Breast epithelium (tissue), 4 donors: ENCODE measurements around the gene TXNL4A. TPM values are rescaled to one million over a fixed set of nuclear protein-coding genes. Genes with fewer than 3 reads are reported as not detected.

Source experiments
- DNase-seq, 2 donors: peaks; one replicate each; pipeline ENCODE4 v3.0.0-alpha.2; 2019; ENCODE audit warnings: low spot score in 2 of 2
- H3K27ac ChIP-seq, 2 donors: fragments of 200-600 bp; sonication (generic) in 1 of 2; one replicate each; pipeline ENCODE4 v1.5.1; 2016 to 2019; ENCODE audit warnings: mild to moderate bottlenecking in 1 of 2
- H3K27me3 ChIP-seq, 2 donors: fragments of 200-600 bp; sonication (generic) in 1 of 2; one replicate each; pipeline versions ENCODE4 v1.5.1 to v1.6.0; 2017 to 2019; ENCODE audit warnings: control low read depth in 1 of 2, mild to moderate bottlenecking in 1 of 2
- H3K36me3 ChIP-seq: fragments of 200-600 bp; one replicate; pipeline ENCODE4 v1.5.1; 2019
- H3K4me1 ChIP-seq, 2 donors: fragments of 200-600 bp; sonication (generic); one replicate each; pipeline ENCODE4 v1.5.1; 2016 to 2019; ENCODE audit warnings: control low read depth in 1 of 2
- H3K4me3 ChIP-seq, 3 donors: fragments of 200-600 bp; sonication (generic); 1 replicate in 2 of 3; 2 replicates in 1 of 3; pipeline ENCODE4 v1.5.1; 2016 to 2019; ENCODE audit warnings: mild to moderate bottlenecking in 3 of 3, moderate library complexity in 2 of 3
- H3K9me3 ChIP-seq, 2 donors: fragments of 200-600 bp; sonication (generic) in 1 of 2; one replicate each; pipeline ENCODE4 v1.5.1; 2016 to 2019; ENCODE audit warnings: control low read depth in 1 of 2
- CTCF ChIP-seq, 3 donors: fragments of 450-650 bp; IDR thresholded peaks; one replicate each; pipeline ENCODE4 v1.5.1; 2016 to 2017; ENCODE audit warnings: antibody characterized with exemption in 3 of 3, mild to moderate bottlenecking in 3 of 3, moderate library complexity in 3 of 3
- POLR2A ChIP-seq: fragments of 450-650 bp; IDR thresholded peaks from one replicate; pipeline ENCODE4 v1.6.1; 2016; ENCODE audit warnings: antibody characterized with exemption, mild to moderate bottlenecking, moderate library complexity
- POLR2AphosphoS5 ChIP-seq, 3 donors: sonication (generic); formaldehyde crosslinking; IDR thresholded peaks; one replicate each; pipeline ENCODE4 v1.6.1; 2017; ENCODE audit warnings: antibody characterized with exemption in 3 of 3
- intact Hi-C: fragments of 100-400 bp; cut with DNase I; formaldehyde crosslinking; loops from one replicate; pipeline ENCODE4 v1.15.1; 2023; ENCODE audit warnings: low total_unique reads
- total RNA-seq, 3 donors: library from RNA; depleted of rRNA; stranded (reverse); fragments of >200 nt; gene quantifications; one replicate each; pipeline ENCODE4 v1.1.0, GENCODE V29; 2016

Gene TXNL4A
- total RNA-seq, 3 donors from 2014 or later: 21.4 to 39.2 (median 23.9) TPM

- DNase-seq: peak in 1 of 2 donors; percentile 50
- intact Hi-C loops: no loop called here
These were observed 35.8 kb downstream of the TXNL4A start for GRCh38 chr18:79952456-79952995.

GRCh38 chr18:79951545-79952455, 36.6 kb downstream of the TXNL4A start, which contains the start of gene SLC66A2:
TSS of gene SLC66A2 (minus strand) at chr18:79951653. CDS start at chr18:79950926, 727 bp downstream.
- Histone ChIP-seq H3K27ac (peak within 1 kb of the TSS; percentile 91 to 95), H3K36me3 (no peaks in the 10 kb centered on the region), H3K4me1 (peaks cover 0 to 13% of the 10 kb centered on the region in 2 donors), H3K9me3 (no peaks in the 10 kb centered on the region), H3K27me3 (no peaks in the 10 kb centered on the region), H3K4me3 (peak within 1 kb of the TSS; percentile 81 to 98 (median 97))
- peak; percentile 83 to 93 for DNase-seq
- intact Hi-C loops: no loop called here
- peak in 1 of 3 donors; percentile 70 for TF ChIP-seq POLR2AphosphoS5 (IDR thresholded peaks at IDR 0.05)
- no peak for TF ChIP-seq POLR2A

More at GRCh38 chr18:79952456-79952995, 35.8 kb downstream of the TXNL4A start:
- peaks cover 0 to 13% of the 10 kb centered on the region in 2 donors for H3K4me1 ChIP-seq
- no peaks in the 10 kb centered on the region for H3K27me3 ChIP-seq
- peak overlapping the region; percentile 81 to 98 (median 97) for H3K4me3 ChIP-seq
- H3K27ac ChIP-seq: peak overlapping the region in 1 of 2 donors; percentile 91
- no peaks in the 10 kb centered on the region for H3K36me3 ChIP-seq
- H3K9me3 ChIP-seq: no peaks in the 10 kb centered on the region
- no peak for TF ChIP-seq POLR2AphosphoS5 (IDR thresholded peaks at IDR 0.05)
- no peak for TF ChIP-seq POLR2A
- no peak for TF ChIP-seq CTCF (IDR thresholded peaks at IDR 0.05)

- Histone ChIP-seq H3K27ac (peak overlapping the region; percentile 91 to 95), H3K4me3 (peak overlapping the region; percentile 81 to 98 (median 97)), H3K4me1 (peaks cover 0 to 13% of the 10 kb centered on the region in 2 donors), H3K27me3 (no peaks in the 10 kb centered on the region), H3K9me3 (no peaks in the 10 kb centered on the region), H3K36me3 (no peaks in the 10 kb centered on the region)
- TF ChIP-seq POLR2A: no peak
- TF ChIP-seq CTCF (IDR thresholded peaks at IDR 0.05): no peak
- TF ChIP-seq POLR2AphosphoS5 (IDR thresholded peaks at IDR 0.05): no peak
- intact Hi-C loops: no loop called here
- peak in 1 of 2 donors; percentile 51 for DNase-seq
These were observed 37.6 kb downstream of the TXNL4A start for GRCh38 chr18:79950515-79951341.

- peaks cover 0 to 18% of the 10 kb centered on the region in 2 donors for H3K4me1 ChIP-seq
- peak overlapping the region; percentile 91 to 95 for H3K27ac ChIP-seq
These were observed 38.5 kb downstream of the TXNL4A start for GRCh38 chr18:79949697-79950487.

More at GRCh38 chr18:79949697-79950487, 38.5 kb downstream of the TXNL4A start:
- no peaks in the 10 kb centered on the region for H3K36me3 ChIP-seq
- DNase-seq: peak in 1 of 2 donors; percentile 47
- peak overlapping the region; percentile 81 to 98 (median 97) for H3K4me3 ChIP-seq
- intact Hi-C loops: no loop called here
- TF ChIP-seq POLR2AphosphoS5 (IDR thresholded peaks at IDR 0.05) (no peak), POLR2A (no peak), CTCF (IDR thresholded peaks at IDR 0.05) (no peak)
- no peaks in the 10 kb centered on the region for H3K27me3 ChIP-seq
- H3K9me3 ChIP-seq: no peaks in the 10 kb centered on the region
